SK-N-SH (cell line): Measurements from ENCODE around the gene ANXA11.

Source experiments
- CTCF ChIP-seq: fragments of 200-600 bp; sonication (generic); IDR thresholded peaks from 2 replicates; pipeline ENCODE4 v1.6.1; 2017; ENCODE audit warnings: antibody characterized with exemption, mild to moderate bottlenecking, moderate library complexity
- GABPA ChIP-seq: IDR thresholded peaks from 2 replicates; pipeline ENCODE4 v1.4.0; 2012; ENCODE audit warnings: low read depth, mild to moderate bottlenecking
- MAX ChIP-seq: IDR thresholded peaks from 2 replicates; pipeline ENCODE4 v1.4.0; 2012; ENCODE audit warnings: low read depth
- MXI1 ChIP-seq: IDR thresholded peaks from 2 replicates; pipeline ENCODE4 v1.6.1; 2012; ENCODE audit warnings: mild to moderate bottlenecking, low read depth, low read length, improper control_type of control experiment
- RCOR1 ChIP-seq: fragments of 150-350 bp; IDR thresholded peaks from 2 replicates; pipeline ENCODE4 v1.6.1; 2017; ENCODE audit warnings: antibody characterized with exemption, low read length
- REST ChIP-seq: IDR thresholded peaks from 2 replicates; pipeline ENCODE4 v1.6.1; 2012; ENCODE audit warnings: mild to moderate bottlenecking, low read depth, low read length, moderate library complexity
- RFX5 ChIP-seq: IDR thresholded peaks from 2 replicates; pipeline ENCODE4 v1.6.1; 2012; ENCODE audit warnings: mild to moderate bottlenecking, improper control_type of control experiment, low read length
- SIN3A ChIP-seq: IDR thresholded peaks from 2 replicates; pipeline ENCODE4 v1.6.1; 2012; ENCODE audit warnings: low read depth, mild to moderate bottlenecking, low read length, moderate library complexity, borderline replicate concordance
- SMC3 ChIP-seq: IDR thresholded peaks from 2 replicates; pipeline ENCODE4 v1.6.1; 2012; ENCODE audit warnings: low read depth, low read length, improper control_type of control experiment
- TAF1 ChIP-seq: IDR thresholded peaks from 2 replicates; pipeline ENCODE4 v1.6.1; 2012; ENCODE audit warnings: low read depth, mild to moderate bottlenecking, low read length, moderate library complexity, borderline replicate concordance
- TCF12 ChIP-seq: IDR thresholded peaks from 2 replicates; pipeline ENCODE4 v1.4.0; 2012
- USF2 ChIP-seq: fragments of 150-350 bp; IDR thresholded peaks from 2 replicates; pipeline ENCODE4 v1.6.1; 2017; ENCODE audit warnings: antibody characterized with exemption, low read length, low read depth, borderline replicate concordance
- TF ChIP-seq, protein P1 (sequence below): IDR thresholded peaks from 2 replicates; pipeline ENCODE4; 2012

GRCh38 chr10:80184291-80184690 lies 21.0 kb downstream of the ANXA11 start:
- TF ChIP-seq MXI1 (no peak), REST (no peak), GABPA (no peak), TCF12 (no peak), CTCF (no peak), MAX (no peak), SMC3 (no peak), SIN3A (no peak), RCOR1 (no peak), RFX5 (no peak), TAF1 (no peak), USF2 (no peak)
- TF ChIP-seq, protein P1, sequence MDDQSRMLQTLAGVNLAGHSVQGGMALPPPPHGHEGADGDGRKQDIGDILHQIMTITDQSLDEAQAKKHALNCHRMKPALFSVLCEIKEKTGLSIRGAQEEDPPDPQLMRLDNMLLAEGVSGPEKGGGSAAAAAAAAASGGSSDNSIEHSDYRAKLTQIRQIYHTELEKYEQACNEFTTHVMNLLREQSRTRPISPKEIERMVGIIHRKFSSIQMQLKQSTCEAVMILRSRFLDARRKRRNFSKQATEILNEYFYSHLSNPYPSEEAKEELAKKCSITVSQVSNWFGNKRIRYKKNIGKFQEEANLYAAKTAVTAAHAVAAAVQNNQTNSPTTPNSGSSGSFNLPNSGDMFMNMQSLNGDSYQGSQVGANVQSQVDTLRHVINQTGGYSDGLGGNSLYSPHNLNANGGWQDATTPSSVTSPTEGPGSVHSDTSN, result no peak
